ENCODE data around the gene RNU6-8.
A peak's percentile ranks its signal among the peaks of the same experiment; 100 is the strongest.

RNU6-8 gene

GRCh38 chr14:32224737-32225377, 21.8 kb upstream of the RNU6-8 start (continued):
- peak; percentile 75 for TF ChIP-seq TSHZ2 (CRISPR knock-in tag; IDR thresholded peaks at IDR 0.05)
- TF ChIP-seq CREB5 (CRISPR knock-in tag; IDR thresholded peaks at IDR 0.05; ENCODE audit: low read depth): peak; percentile 31; the same call in 1 of the 2 replicates
- TF ChIP-seq CSDC2 (CRISPR knock-in tag; IDR thresholded peaks at IDR 0.05): no peak
- TF ChIP-seq ZNF565 (CRISPR knock-in tag; conservative IDR thresholded peaks at IDR 0.05; ENCODE audit: low read depth): no peak
- peak; percentile 83 for TF ChIP-seq TCF4 (CRISPR knock-in tag; IDR thresholded peaks at IDR 0.05; ENCODE audit: borderline replicate concordance)
- TF ChIP-seq ZNF70 (CRISPR knock-in tag; IDR thresholded peaks at IDR 0.05): no peak
- TF ChIP-seq TOX (CRISPR knock-in tag; IDR thresholded peaks at IDR 0.05; ENCODE audit: borderline replicate concordance): no peak
- 0 out of 2 replicates have a peak, but pooled peaks have one; percentile 44 for TF ChIP-seq GLIS3 (CRISPR knock-in tag; IDR thresholded peaks at IDR 0.05)
- TF ChIP-seq ZC3H10 (CRISPR knock-in tag; IDR thresholded peaks at IDR 0.05): no peak
- no peak for TF ChIP-seq ZFP3 (CRISPR knock-in tag; IDR thresholded peaks at IDR 0.05)

- TF ChIP-seq GLIS3 (CRISPR knock-in tag; IDR thresholded peaks at IDR 0.05): no peak
- no peak for TF ChIP-seq CSDC2 (CRISPR knock-in tag; IDR thresholded peaks at IDR 0.05)
- no peak for TF ChIP-seq PPARA (CRISPR knock-in tag; IDR thresholded peaks at IDR 0.05; ENCODE audit: borderline replicate concordance)
- no peak for TF ChIP-seq SNAI2 (CRISPR knock-in tag; IDR thresholded peaks at IDR 0.05)
- no peak for TF ChIP-seq ZNF8 (CRISPR knock-in tag; IDR thresholded peaks at IDR 0.05)
- TF ChIP-seq PATZ1 (CRISPR knock-in tag; IDR thresholded peaks at IDR 0.05; ENCODE audit: borderline replicate concordance): no peak
- no peak for TF ChIP-seq RARB (CRISPR knock-in tag; IDR thresholded peaks at IDR 0.05)
- no peak for TF ChIP-seq ZFP30 (CRISPR knock-in tag; IDR thresholded peaks at IDR 0.05)
- ATAC-seq: no peak
Observed at GRCh38 chr14:32217301-32217700, 14.2 kb upstream of the RNU6-8 start.

- TF ChIP-seq ZC3H10 (CRISPR knock-in tag; IDR thresholded peaks at IDR 0.05) (no peak), POU6F1 (CRISPR knock-in tag; IDR thresholded peaks at IDR 0.05; ENCODE audit: borderline replicate concordance, low read depth) (no peak), TOX (CRISPR knock-in tag; IDR thresholded peaks at IDR 0.05; ENCODE audit: borderline replicate concordance) (no peak), OSR1 (CRISPR knock-in tag; IDR thresholded peaks at IDR 0.05) (no peak), CREB5 (CRISPR knock-in tag; IDR thresholded peaks at IDR 0.05; ENCODE audit: low read depth) (no peak), ISL1 (CRISPR knock-in tag; IDR thresholded peaks at IDR 0.05) (no peak), PATZ1 (CRISPR knock-in tag; IDR thresholded peaks at IDR 0.05; ENCODE audit: borderline replicate concordance) (no peak), ZNF565 (CRISPR knock-in tag; conservative IDR thresholded peaks at IDR 0.05; ENCODE audit: low read depth) (no peak), SNAI2 (CRISPR knock-in tag; IDR thresholded peaks at IDR 0.05) (no peak), BACH2 (CRISPR knock-in tag; IDR thresholded peaks at IDR 0.05; ENCODE audit: borderline replicate concordance) (no peak), PPARA (CRISPR knock-in tag; IDR thresholded peaks at IDR 0.05; ENCODE audit: borderline replicate concordance) (no peak)
- no peak for ATAC-seq
Observed at GRCh38 chr14:32212833-32213232, 9.8 kb upstream of the RNU6-8 start.

All from SK-N-SH treated with all-trans-retinoic acid at 6 μM for 48 hours (cell line).